ENCODE data around the gene SLC19A1. TPM values are rescaled to one million over a fixed set of nuclear protein-coding genes. Genes with fewer than 3 reads are reported as not detected.
A peak's percentile ranks its signal among the peaks of the same experiment; 100 is the strongest.
"Not testable (repeated sequence)": the region's sequence is repeated elsewhere in the genome, so short reads cannot be mapped to it uniquely, and the experiment has no call there.

The SLC19A1 gene
- total RNA-seq, 1 experiment from 2014 or later = 17.9 TPM

DNA sequence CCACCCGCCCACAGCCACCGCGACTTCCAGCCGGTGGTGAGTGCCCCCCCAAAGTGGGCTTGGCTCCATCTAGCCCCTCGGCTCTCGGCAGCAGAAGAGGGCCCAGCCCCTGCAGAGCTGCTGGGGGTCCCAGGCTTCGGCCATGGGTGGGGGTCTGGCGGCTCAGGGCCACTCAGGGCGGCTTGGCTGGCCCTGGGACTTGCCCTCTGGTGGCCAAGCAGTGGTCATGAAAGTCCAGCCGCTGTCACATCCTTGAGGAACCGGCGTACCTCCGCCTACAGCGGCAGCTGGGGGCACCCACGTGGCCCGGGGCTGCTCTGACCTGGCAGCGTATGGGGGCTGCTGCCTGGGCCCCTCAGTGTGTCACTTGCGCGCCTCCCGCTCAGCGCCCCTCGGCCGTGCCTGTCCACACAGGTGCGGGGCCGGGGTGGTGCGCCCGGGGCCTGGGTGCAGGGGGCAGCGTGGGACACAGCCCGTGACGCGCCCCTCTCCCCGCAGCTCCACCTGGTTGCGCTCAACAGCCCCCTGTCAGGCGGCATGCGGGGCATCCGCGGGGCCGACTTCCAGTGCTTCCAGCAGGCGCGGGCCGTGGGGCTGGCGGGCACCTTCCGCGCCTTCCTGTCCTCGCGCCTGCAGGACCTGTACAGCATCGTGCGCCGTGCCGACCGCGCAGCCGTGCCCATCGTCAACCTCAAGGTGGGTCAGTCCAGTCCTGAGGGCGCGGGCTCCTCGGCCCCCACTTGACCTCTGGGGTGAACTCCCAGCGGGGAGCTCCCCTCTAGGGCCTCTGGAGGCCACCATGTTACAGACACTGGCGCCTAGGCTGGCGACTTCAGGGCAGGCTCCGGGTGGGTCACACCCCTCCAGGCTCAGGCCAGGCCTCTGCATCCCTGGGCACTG, 32.4 kb downstream of the SLC19A1 start:
- peak; percentile 88 for DNase-seq
- Histone ChIP-seq H3K36me3 (replicated peaks; ENCODE audit: control insufficient read depth, insufficient read depth, low read length) (peaks cover 3% of the 10 kb centered on the region; the same call in 1 of the 2 replicates), H3K27me3 (ENCODE audit: control insufficient read depth, insufficient read depth, low read length) (no peaks in the 10 kb centered on the region), H3K4me3 (ENCODE audit: insufficient read depth, low read depth, low read length) (no peak overlapping the region)

DNA sequence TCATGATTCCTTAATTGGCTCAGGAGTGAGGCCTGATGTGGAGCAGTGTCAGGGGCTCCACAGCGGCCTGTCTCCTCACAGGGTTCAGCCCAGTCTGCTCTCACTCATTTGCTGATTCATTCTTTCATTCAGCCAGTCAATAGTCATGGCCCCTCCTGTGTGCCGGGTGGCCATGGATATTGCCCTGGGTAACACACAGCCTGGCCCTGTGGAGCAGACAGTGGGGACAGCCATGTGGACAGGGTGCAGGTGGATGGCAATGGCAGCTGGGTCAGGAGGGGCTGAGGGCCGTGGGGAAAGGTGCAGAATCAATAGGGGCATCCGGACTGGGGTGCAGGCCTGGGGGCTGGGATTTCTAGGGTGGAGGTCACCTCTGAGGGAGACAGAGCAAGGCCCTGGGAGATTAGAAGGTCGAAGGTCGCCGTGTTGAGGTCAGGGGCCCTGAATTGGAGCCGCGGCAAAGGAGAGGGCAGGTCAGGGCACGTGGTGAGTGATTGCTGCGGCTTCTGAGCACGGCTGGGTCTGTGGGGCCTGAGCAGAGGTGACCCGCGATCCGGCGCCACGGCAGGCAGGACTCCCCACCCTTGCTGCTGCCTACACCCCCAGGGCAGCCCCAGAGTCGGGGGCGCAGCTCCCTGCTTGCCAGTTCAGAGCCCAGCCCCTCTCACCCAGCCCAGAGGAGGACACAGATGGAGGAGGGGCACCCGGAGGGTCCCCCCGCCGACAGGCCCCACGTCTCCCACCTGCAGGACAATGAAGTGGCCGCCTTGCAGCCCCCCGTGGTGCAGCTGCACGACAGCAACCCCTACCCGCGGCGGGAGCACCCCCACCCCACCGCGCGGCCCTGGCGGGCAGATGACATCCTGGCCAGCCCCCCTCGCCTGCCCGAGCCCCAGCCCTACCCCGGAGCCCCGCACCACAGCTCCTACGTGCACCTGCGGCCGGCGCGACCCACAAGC, 33.4 kb downstream of the SLC19A1 start:
- no peak for DNase-seq

DNA sequence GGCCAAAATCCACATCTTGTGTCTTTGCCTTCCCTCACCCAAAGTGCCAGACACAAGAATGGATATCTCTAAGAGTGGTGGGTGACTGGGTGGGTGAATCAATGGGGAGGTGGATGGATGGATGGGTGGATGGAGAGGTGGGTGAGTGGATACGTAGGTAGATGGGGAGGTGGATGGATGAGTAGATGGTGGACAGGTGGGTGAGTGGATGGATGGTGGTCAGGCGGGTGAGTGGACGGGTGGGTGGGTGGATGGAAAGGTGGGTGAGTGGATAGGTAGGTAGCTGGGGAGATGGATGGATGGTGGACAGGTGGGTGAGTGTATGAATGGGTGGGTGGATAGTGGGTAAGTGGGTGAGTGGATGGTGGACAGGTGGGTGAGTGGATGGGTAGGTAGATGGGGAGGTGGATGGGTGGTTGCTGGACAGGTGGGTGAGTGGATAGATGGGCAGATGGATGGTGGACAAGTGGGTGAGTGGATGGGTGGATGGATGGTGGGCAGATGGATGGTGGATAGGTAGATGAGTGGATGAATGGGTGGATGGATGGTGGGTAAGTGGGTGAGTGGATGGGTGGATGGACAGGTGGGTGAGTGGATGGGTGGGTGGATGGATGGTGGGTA, 34.2 kb downstream of the SLC19A1 start:
- no peak for DNase-seq
- no peaks in the 10 kb centered on the region; the same call in 1 of the 2 replicates for H3K36me3 ChIP-seq (replicated peaks; ENCODE audit: control insufficient read depth, insufficient read depth, low read length)
- no peak overlapping the region for H3K4me3 ChIP-seq (ENCODE audit: insufficient read depth, low read depth, low read length)
- no peaks in the 10 kb centered on the region for H3K27me3 ChIP-seq (ENCODE audit: control insufficient read depth, insufficient read depth, low read length)

More for the DNA sequence above, 33.4 kb downstream of the SLC19A1 start:
- Histone ChIP-seq H3K4me3 (ENCODE audit: insufficient read depth, low read depth, low read length) (no peak overlapping the region), H3K27me3 (ENCODE audit: control insufficient read depth, insufficient read depth, low read length) (no peaks in the 10 kb centered on the region), H3K36me3 (replicated peaks; ENCODE audit: control insufficient read depth, insufficient read depth, low read length) (peaks cover 3% of the 10 kb centered on the region; the same call in 1 of the 2 replicates)

DNA sequence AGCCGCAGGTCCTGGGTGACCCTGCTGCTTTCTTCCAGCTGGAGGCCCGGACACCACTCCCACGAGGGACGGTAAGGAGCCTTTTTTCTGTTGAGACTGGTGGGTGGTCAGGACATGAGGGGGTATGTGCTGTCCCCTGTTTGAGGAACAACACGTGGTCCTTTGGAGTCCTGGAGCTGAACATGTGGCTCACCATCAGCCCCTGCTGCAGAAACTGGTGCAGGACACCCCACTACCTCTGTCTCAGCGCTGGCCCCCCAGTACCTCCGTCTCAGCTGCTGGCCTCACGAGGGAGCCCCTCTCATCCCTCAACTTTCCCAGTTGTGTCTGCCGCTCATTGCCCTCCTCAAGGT, 34.7 kb downstream of the SLC19A1 start:
- no peak overlapping the region for H3K4me3 ChIP-seq (ENCODE audit: insufficient read depth, low read depth, low read length)
- DNase-seq = peak; percentile 62
- no peaks in the 10 kb centered on the region; the same call in 1 of the 2 replicates for H3K36me3 ChIP-seq (replicated peaks; ENCODE audit: control insufficient read depth, insufficient read depth, low read length)
- no peaks in the 10 kb centered on the region for H3K27me3 ChIP-seq (ENCODE audit: control insufficient read depth, insufficient read depth, low read length)

DNA sequence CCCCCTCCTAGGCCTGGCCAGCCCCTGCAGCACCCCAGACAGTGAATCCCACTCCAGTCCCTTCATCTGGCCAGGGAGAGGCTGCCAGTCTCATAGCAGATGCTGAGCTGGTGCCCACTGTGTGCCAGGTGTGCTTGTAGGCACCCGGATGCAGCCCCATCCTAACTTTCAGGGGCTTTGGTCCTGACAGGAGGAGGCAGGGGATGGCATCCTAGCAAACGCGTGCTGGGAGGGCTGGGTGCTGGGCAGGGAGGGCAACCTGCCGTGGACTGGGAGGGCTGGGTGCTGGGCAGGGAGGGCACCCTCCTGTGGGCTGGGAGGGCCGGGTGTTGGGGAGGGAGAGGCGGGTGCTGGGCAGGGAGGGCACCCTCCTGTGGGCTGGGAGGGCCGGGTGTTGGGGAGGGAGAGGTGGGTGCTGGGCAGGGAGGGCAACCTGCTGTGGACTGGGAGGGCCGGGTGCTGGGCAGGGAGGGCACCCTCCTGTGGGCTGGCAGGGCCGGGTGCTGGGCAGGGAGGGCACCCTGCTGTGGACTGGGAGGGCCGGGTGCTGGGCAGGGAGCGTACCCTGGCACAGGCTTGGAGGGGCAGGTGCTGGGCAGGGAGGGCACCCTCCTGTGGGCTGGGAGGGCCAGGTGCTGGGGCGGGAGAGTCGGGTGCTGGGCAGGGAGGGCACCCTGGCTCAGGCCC, 35.3 kb downstream of the SLC19A1 start:
- no peaks in the 10 kb centered on the region; the same call in 1 of the 2 replicates for H3K36me3 ChIP-seq (replicated peaks; ENCODE audit: control insufficient read depth, insufficient read depth, low read length)
- no peak for DNase-seq
- no peaks in the 10 kb centered on the region for H3K27me3 ChIP-seq (ENCODE audit: control insufficient read depth, insufficient read depth, low read length)
- H3K4me3 ChIP-seq (ENCODE audit: insufficient read depth, low read depth, low read length) = no peak overlapping the region

DNA sequence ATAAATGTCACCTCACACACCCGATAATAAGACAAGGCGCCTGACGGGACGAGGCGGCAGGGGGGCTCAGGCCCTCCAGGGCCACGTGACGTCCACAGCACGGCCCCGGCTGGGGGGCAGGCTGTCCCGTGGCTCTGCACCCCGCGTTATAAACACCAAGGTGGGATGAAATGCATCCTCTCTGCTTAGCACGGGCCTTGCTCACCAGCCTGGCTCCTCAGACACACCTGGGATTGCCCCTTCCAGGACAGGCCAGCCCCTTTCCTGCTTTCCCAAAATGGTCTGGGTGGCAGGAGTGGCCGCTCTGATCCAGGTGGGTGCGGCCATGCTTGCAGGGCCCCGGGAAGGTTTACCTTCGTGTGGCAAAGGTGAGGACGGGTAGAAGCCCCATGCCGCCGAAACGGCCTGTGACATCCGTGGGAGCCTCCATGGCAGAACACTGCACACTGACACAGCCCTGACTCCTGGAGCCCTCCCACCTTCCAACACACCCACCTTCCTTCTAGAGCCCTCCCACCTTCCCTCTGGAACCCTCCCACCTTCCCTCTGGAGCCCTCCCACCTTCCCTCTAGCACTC, 35.9 kb downstream of the SLC19A1 start:
- no peak for DNase-seq
- H3K36me3 ChIP-seq (replicated peaks; ENCODE audit: control insufficient read depth, insufficient read depth, low read length) = no peaks in the 10 kb centered on the region; the same call in 1 of the 2 replicates
- no peak overlapping the region for H3K4me3 ChIP-seq (ENCODE audit: insufficient read depth, low read depth, low read length)
- no peaks in the 10 kb centered on the region for H3K27me3 ChIP-seq (ENCODE audit: control insufficient read depth, insufficient read depth, low read length)

DNA sequence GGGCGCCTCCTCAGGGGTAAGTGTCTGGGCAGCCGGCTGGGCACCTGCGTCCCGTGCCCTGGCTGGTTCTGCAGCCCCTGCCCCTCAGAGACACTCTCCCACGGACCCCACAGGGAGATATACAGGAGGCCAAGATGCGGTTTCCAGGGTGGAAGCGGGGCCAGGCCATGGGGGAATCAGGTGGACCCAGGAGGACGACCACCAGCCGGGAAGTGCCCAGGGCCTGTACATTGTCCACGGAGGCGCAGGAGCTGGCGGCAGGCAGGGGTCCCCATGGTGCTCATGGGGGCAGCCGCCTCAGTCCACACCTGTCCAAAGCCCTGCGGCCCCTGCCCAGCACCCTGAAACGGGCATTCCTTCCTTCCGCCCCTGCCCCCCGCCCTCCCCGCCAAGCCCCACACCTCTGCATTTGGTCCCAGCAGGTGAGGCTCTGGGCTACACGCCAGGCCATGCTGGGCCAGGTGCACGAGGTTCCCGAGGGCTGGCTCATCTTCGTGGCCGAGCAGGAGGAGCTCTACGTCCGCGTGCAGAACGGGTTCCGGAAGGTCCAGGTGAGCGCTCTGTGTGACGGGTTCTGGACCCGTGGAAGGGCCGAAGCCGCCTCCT, 36.7 kb downstream of the SLC19A1 start:
- Histone ChIP-seq H3K4me3 (ENCODE audit: insufficient read depth, low read depth, low read length) (no peak overlapping the region), H3K27me3 (ENCODE audit: control insufficient read depth, insufficient read depth, low read length) (no peaks in the 10 kb centered on the region), H3K36me3 (replicated peaks; ENCODE audit: control insufficient read depth, insufficient read depth, low read length) (no peaks in the 10 kb centered on the region; the same call in 1 of the 2 replicates)
- no peak for DNase-seq

DNA sequence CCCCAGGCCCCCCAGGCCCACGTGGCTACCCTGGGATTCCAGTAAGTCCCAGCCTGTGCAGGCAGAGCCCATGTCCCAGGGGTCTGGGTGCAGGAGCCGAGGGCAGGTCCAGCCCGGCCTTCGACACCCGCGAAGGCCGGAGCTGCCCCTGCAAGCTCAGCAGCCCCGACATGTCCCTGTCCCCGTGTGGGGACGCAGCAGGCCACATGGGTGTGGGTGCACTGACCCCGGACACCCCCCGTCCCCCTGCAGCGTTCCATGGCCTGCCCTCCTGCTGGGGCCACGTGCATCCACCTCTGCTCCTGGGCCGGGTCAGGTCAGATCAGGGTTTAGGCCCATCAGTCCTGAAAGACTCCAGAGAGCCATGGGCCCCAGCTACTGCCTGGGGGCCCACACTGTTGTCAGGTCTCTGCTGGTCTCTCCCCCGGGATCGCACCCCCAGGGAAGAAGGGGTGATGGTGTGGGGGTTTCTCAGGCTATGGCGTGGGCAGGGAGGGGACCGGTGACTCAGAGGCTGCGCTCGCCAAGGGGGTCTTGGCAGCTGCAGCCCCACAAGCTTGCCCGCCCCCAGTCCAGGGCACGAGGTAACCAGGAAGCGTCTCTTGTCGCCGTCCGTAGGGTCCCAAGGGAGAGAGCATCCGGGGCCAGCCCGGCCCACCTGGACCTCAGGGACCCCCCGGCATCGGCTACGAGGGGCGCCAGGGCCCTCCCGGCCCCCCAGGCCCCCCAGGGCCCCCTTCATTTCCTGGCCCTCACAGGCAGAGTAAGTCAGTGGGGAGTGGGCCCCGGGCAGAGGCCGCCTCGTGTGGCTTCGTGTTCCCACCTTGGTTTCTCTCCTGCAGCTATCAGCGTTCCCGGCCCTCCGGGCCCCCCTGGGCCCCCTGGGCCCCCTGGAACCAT, 37.5 kb downstream of the SLC19A1 start:
- no peak for DNase-seq
- no peaks in the 10 kb centered on the region; the same call in 1 of the 2 replicates for H3K36me3 ChIP-seq (replicated peaks; ENCODE audit: control insufficient read depth, insufficient read depth, low read length)
- no peaks in the 10 kb centered on the region for H3K27me3 ChIP-seq (ENCODE audit: control insufficient read depth, insufficient read depth, low read length)
- H3K4me3 ChIP-seq (ENCODE audit: insufficient read depth, low read depth, low read length) = no peak overlapping the region

DNA sequence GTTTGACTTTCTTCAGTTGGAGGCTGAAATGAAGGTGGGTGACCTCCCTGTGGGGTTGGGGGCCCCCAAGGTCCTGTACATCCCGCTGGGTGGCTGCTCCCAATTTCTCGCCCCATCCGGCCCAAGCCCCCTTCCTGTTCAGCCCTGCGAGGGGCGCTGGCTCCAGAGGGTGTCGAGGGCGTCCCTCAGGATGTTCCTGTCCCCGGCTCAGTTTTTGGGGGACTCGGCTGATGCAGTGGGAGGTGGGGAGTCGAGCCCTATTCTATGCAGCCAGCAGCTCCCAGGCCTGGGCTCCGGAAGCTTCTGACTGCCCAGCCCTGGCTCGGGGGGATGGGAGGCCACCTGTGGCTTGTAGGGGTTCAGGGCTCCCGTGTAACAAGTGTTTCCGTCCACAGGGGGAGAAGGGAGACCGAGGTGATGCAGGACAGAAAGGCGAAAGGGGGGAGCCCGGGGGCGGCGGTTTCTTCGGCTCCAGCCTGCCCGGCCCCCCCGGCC, 38.2 kb downstream of the SLC19A1 start:
- Histone ChIP-seq H3K4me3 (ENCODE audit: insufficient read depth, low read depth, low read length) (no peak overlapping the region), H3K27me3 (ENCODE audit: control insufficient read depth, insufficient read depth, low read length) (no peaks in the 10 kb centered on the region), H3K36me3 (replicated peaks; ENCODE audit: control insufficient read depth, insufficient read depth, low read length) (peaks cover 1% of the 10 kb centered on the region; the same call in 1 of the 2 replicates)
- peak; percentile 57 for DNase-seq

DNA sequence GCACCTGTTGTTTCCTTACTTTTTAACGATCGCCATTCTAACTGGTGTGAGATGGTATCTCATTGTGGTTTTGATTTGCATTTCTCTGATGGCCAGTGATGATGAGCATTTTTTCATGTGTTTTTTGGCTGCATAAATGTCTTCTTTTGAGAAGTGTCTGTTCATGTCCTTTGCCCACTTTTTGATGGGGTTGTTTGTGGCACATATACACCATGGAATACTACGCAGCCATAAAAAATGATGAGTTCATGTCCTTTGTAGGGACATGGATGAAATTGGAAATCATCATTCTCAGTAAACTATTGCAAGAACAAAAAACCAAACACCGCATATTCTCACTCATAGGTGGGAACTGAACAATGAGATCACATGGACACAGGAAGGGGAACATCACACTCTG, 39.0 kb downstream of the SLC19A1 start:
- not testable (repeated sequence) for H3K36me3 ChIP-seq (replicated peaks; ENCODE audit: control insufficient read depth, insufficient read depth, low read length); DNase-seq; H3K27me3 ChIP-seq (ENCODE audit: control insufficient read depth, insufficient read depth, low read length); H3K4me3 ChIP-seq (ENCODE audit: insufficient read depth, low read depth, low read length)

DNA sequence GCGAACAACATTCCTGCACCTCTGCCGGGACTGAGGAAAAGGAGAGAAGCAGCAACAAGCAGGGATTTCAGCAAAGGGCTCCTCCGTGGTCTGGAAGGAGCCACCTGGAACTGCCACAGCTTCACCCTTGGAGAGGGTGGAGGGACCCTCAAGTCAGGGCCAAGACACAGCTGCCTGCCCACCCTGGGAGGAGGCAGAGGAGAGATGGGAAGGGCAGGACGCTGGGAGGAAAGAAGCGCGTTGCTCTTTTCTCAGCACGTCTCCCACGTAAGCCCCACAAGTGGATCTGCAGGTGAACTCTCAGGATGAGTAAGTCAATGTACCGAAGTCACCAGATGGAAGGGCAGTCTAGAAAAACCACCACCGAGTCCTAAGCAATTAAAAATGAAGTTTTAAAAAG, 39.6 kb downstream of the SLC19A1 start:
- no peaks in the 10 kb centered on the region for H3K27me3 ChIP-seq (ENCODE audit: control insufficient read depth, insufficient read depth, low read length)
- H3K36me3 ChIP-seq (replicated peaks; ENCODE audit: control insufficient read depth, insufficient read depth, low read length) = peaks cover 7% of the 10 kb centered on the region
- no peak overlapping the region for H3K4me3 ChIP-seq (ENCODE audit: insufficient read depth, low read depth, low read length)
- DNase-seq = no peak

DNA sequence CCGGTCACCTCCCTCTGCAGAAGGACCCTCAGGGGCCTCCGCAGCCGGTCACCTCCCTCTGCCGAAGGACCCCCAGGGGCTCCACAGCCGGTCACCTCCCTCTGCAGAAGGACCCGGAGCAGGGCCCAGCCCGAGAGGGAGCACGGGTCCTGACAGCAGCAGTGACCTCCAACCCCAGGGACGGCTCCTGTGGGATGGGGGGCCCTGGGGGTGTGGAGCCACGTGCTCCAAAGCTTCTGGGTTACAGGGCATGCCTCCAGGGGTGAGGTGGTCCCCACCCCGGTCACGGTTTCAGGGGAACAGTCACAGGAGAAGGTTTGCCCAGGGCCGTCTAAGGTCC, 40.3 kb downstream of the SLC19A1 start:
- H3K4me3 ChIP-seq (ENCODE audit: insufficient read depth, low read depth, low read length) = no peak overlapping the region
- peaks cover 7% of the 10 kb centered on the region for H3K36me3 ChIP-seq (replicated peaks; ENCODE audit: control insufficient read depth, insufficient read depth, low read length)
- no peak for DNase-seq
- H3K27me3 ChIP-seq (ENCODE audit: control insufficient read depth, insufficient read depth, low read length) = no peaks in the 10 kb centered on the region

Data from H7 (cell line).